HG03066 (cell line): ENCODE results near the gene NDUFS6.
A peak's percentile ranks its signal among the peaks of the same experiment; 100 is the strongest.
"Not testable (repeated sequence)": the region's sequence is repeated elsewhere in the genome, so short reads cannot be mapped to it uniquely, and the experiment has no call there.

Source experiments
- ATAC-seq: cut with Tn5 transposase; IDR thresholded peaks from one replicate; pipeline ENCODE4 v1.9.1; 2021; ENCODE audit warnings: low read depth; ENCODE audit not compliant: unreplicated experiment

Gene NDUFS6

DNA sequence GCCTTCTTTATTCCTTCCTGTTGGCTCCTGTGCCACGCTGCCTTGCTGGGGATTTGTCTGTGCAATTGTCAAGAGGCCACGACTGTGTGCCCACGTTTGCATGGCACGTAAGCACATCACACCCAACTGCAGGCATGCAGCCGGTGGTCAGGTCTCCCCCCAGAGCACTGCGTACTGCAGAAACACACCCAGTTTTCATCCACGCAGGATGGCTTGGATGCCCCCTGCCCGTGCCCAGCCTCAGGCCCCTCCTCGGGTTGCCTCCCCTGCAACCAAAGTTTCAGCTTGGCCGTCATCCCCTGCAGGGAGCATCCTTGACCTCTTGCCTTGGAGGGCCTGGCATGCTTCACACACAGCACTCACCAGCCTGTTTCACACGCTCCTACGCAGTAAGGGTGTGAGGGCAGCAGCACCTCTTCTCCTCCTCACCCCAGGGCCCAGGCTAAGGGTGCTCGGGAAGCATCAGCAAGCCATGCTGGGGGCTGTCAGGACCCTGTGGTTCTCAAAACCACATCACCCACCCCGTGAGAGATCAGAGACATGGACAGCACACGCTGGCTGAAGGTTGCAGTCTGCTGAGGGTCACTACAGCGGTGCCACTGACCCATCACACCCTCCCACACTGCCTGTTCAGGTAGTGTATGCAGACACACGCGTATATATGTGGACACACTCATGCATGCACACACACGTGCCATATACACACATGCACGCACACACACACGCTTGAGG lies 4.7 kb upstream of the NDUFS6 start:
- no peak for ATAC-seq

DNA sequence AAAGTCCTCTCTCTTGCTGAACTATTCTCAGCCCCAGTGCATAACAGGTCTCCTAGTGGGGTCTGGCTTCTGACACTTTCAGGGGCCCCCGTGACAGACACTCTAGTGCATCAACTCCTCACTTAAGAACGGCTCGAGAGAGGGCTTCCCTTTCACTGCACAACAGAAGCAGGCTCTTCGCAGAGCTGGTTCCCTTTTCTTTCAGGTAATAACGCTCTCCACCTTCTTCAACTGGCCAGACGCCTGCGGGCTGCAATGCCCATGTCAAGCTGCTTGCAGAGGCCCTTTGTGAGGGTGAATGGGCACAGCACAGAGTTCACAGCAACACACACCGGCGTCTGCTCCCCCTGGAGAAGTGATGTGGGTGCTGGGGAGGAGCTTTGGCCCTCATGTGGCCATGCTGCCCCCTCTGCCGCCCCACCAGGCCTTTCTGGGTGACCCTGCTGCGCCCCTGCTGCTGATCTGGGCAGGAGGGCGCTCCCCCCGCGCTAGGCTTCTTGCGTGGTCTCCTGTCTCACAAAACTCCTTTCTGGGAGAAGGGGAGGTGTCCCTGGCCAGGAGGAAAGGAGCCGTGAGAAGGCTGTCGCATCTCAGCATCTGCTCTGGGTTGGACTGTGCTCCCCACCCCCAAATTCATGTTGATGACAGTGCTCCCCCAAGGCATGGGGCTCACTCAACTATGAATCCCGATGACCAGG lies 4.0 kb upstream of the NDUFS6 start:
- ATAC-seq: no peak

- no peak for ATAC-seq
Measured at GRCh38 chr5:1797855-1798254, 3.4 kb upstream of the NDUFS6 start.

DNA sequence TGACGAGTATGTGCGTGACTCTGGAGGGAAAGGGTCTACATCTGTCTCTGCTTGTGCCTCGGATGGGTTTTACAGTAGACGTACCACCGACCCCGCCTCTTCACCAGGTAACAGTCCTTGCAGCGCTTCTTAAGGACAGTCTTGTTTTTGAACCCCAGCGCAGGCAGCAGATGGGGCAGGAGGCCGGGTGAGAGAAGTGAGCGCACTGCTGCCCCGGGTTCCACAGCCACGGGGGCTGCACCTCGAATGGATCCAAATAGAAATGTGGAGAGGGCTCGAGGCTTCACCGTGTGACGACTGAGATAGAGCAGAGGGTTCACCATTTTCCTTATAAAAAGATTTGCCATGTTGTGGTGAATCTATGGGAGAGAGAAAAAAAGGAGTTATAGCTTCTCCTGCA lies 2.6 kb upstream of the NDUFS6 start:
- ATAC-seq: not testable (repeated sequence)

- peak; percentile 25 for ATAC-seq
Measured at GRCh38 chr5:1799110-1799601, 2.1 kb upstream of the NDUFS6 start.

GRCh38 chr5:1799602-1800471 lies 1.4 kb upstream of the NDUFS6 start, which contains the start of gene MRPL36:
TSS of gene MRPL36 (minus strand) at chr5:1799837. CDS start at chr5:1798935, 902 bp downstream.
- peak; percentile 59 for ATAC-seq

- peak; percentile 37 for ATAC-seq
Measured at GRCh38 chr5:1800472-1801221, 560 bp upstream of the NDUFS6 start.

DNA sequence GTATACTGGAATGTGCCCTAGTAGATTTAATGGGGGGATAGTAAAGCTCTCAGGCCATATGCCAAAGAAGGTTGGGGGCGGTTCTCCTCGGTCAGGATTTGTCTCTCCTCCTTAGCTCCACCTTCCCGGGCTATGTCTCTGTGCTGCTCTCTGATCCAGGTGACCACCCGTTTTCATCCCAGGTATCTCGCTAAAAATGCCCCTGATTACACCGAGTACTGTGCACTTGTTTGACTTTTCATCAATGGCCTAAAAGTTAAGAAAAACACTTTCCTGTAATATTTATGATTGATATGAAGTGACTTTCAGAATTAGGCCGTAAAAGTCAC lies 724 bp downstream of the NDUFS6 start:
- no peak for ATAC-seq

DNA sequence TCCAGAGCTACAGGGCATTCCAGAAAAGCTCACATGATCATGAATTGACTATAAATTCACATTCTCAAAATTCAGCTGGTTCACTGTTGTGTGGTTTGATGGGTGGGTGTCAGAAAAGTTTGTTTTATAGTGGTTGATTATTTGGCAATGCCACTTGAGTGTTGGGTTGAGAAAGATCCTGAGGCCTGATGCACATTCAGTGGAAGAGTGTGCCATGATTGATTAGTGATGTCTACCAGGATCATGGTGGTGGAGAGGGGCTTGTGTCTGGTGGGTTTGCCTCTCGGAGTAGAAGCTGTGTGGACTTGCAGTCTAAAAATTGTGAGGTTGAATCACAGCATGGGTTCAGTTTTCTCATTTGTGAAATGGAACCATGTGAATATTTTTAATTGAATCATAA lies 2.0 kb downstream of the NDUFS6 start:
- no peak for ATAC-seq

GRCh38 chr5:1804001-1804690 lies 2.9 kb downstream of the NDUFS6 start:
- ATAC-seq: no peak

GRCh38 chr5:1805326-1805725 lies 4.1 kb downstream of the NDUFS6 start:
- no peak for ATAC-seq

- no peak for ATAC-seq
Measured at GRCh38 chr5:1805736-1806135, 4.5 kb downstream of the NDUFS6 start.

- no peak for ATAC-seq
Measured at GRCh38 chr5:1806199-1806598, 5.0 kb downstream of the NDUFS6 start.

GRCh38 chr5:1806974-1807373 lies 5.8 kb downstream of the NDUFS6 start:
- ATAC-seq: no peak

DNA sequence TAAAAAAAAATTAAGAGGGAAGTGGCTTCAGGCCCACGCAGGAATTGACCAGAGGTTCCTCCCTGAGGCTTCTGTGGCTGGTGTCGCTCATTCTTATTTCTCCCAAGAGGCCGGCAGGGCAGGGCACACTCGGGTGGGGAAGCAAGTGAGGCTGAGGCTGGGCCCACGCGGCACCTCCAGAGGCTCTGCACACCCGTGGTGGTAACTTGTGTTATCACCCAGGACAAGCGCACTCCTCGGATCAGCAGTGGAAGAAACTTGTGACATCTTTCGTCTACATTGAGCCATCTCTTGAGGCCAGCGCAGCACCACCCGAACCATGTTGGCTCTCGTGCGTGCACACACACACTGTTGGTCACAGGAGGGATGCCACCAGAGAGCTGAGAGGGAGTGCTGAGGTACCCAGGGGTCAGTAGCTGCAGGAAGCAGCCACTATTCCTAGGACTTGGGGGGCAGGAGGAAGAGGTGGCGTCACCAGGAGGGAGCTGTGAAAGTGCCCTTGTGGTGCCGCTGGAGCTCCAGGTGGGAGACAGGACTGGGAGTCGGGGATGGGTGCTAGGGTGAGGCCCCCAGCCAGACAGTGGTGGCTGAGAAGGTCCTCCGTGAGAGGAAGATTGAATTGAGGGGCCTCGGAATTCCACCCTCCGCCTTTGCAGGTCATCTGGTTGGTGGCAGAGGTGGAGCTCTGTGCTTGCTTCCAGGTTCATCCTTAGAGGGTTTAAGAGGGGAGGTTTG lies 6.4 kb downstream of the NDUFS6 start:
- no peak for ATAC-seq

DNA sequence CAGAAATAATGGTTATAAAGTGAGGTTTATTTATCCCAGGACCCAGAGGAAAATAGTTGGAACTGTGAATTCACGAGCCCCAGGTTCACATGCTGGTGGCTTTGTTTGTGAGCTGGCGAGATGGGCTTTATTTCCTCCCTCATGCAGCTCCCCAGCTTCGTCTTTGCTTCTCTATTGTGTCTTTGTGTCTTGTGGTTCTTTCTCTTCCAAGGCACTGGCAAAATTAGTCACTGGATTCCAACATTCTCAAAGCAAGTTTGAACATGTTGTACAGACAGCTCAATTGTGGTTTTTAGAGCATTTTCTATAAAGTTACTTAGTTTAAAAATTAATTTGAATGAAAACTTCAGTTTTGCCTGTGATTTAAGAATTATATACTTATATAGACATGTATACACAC lies 7.2 kb downstream of the NDUFS6 start:
- ATAC-seq: no peak

DNA sequence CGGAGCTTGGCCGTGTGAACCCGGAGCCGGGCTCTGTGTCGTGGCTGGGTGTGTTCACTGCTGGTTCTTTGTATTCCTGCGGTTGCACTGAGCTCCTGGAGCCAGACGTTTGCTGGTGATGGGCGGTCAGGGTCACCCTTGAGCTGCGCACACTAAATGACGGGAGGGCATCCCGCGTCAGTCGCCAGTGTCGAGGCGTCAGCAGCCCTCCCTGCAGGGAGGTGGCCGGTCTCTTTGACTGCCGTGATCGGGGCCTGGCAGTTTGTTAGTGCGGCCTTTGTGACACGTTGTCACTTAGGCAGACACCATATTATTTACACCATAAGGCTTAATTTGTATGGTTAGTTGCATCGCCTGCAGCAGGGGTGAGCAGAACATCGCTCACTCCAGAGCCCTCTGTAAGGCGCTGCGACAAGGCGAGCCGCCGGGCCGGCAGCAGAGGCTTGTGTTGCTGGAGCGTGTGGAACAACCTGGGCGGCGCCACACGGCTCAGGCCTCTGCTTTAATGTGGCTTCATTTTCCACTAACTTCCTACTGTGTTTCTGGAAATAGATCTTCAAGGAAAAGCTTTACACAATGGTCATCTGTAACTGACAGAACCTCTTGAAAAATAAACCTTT lies 8.3 kb downstream of the NDUFS6 start:
- no peak for ATAC-seq

DNA sequence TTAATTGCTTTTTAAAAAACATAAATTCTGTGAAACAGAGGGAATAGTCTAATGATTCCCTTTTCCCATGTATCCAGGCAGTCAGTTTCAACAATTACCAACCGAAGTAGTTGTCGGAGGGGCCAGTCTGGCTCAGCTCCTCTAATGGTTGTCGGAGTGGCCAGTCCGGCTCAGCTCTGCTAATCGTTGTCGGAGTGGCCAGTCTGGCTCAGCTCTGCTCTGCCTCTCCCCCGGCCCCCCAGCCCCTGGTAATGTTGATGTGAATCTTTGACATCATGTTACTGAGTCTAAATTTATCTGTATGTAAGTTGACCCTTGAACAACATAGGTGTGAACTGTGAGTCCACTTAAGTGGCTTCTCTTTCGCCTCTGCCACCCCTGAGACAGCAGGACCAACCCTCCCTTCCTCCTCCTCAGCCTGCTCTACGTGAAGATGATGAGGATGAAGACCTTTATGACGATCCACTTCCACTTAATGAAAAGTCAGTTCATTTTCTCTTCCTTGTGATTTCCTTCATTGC lies 9.4 kb downstream of the NDUFS6 start:
- ATAC-seq: no peak
